PFSK-1 (cell line): ENCODE measurements around the gene BRSK2.

ENCODE experiments used
- FOXP2 ChIP-seq: optimal IDR thresholded peaks from 2 replicates; pipeline ENCODE3; 2011; ENCODE audit warnings: borderline replicate concordance, control low read depth, inconsistent platforms; ENCODE audit not compliant: insufficient read depth; ENCODE audit errors: extremely low read length, extremely low read depth
- POLR2AphosphoS5 ChIP-seq: IDR thresholded peaks from 2 replicates; pipeline ENCODE4 v1.6.1; 2012; ENCODE audit warnings: low read depth, mild to moderate bottlenecking, control low read depth, low read length, moderate library complexity
- REST ChIP-seq, 2 experiments: IDR thresholded peaks; 2 replicates each; pipeline versions ENCODE4 v1.6.1 to v1.8.0; 2011 to 2012; ENCODE audit warnings: low read depth in 2 of 2, low read length in 2 of 2, control low read depth in 1 of 2, inconsistent platforms in 1 of 2, mild to moderate bottlenecking in 1 of 2, moderate library complexity in 1 of 2; ENCODE audit not compliant: insufficient read depth in 1 of 2
- SIN3A ChIP-seq: IDR thresholded peaks from 2 replicates; pipeline ENCODE4 v1.6.1; 2012; ENCODE audit warnings: mild to moderate bottlenecking, low read length, moderate library complexity, borderline replicate concordance; ENCODE audit not compliant: insufficient read depth
- TAF1 ChIP-seq: IDR thresholded peaks from 2 replicates; pipeline ENCODE4 v1.6.1; 2012; ENCODE audit warnings: low read length, control low read depth, borderline replicate concordance; ENCODE audit not compliant: insufficient read depth

- no peak for TF ChIP-seq POLR2AphosphoS5
- TF ChIP-seq TAF1 = no peak
- no peak for TF ChIP-seq REST (IDR thresholded peaks at IDR 0.05; ENCODE audit: insufficient read depth in 1 of 2, low read depth in 2 of 2, low read length in 2 of 2)
- no peak for TF ChIP-seq SIN3A
- no peak for TF ChIP-seq FOXP2
Observed at GRCh38 chr11:1467270-1467669, 77.5 kb downstream of the BRSK2 start.
